Pancreas (tissue), 10 donors: ENCODE results near the gene METTL18. TPM values are rescaled to one million over a fixed set of nuclear protein-coding genes. Genes with fewer than 3 reads are reported as not detected.

Experiments used
- ATAC-seq, 4 donors: fragments of 200-7000 bp; cut with Tn5 transposase; one replicate each; pipeline versions ENCODE4 v1.8.0 to v1.9.1; 2020; ENCODE audit warnings: mild to moderate bottlenecking in 4 of 4, moderate library complexity in 4 of 4
- DNase-seq, 6 donors: peaks; one replicate each; pipeline ENCODE4 v3.0.0-alpha.2; 2020
- FAIRE-seq: peaks from 2 replicates; lab custom pipeline; 2012; peaks lifted over from hg19 to GRCh38; lab: Jason Lieb, UNC
- H3K27ac ChIP-seq, 4 donors: fragments of 200-600 bp; sonication (generic); 1 replicate in 3 of 4; 2 replicates in 1 of 4; pipeline versions ENCODE4 v1.5.0 to v1.8.0; 2020
- H3K27me3 ChIP-seq, 4 donors: fragments of 200-600 bp; one replicate each; pipeline ENCODE4 v1.8.0; 2021
- H3K36me3 ChIP-seq, 3 donors: fragments of 200-600 bp; sonication (generic) in 1 of 3; one replicate each; pipeline versions ENCODE4 v1.5.0 to v1.8.0; 2020 to 2021
- H3K4me1 ChIP-seq, 3 donors: fragments of 200-600 bp; one replicate each; pipeline ENCODE4 v1.8.0; 2021
- H3K4me3 ChIP-seq, 4 donors: fragments of 200-600 bp; sonication (generic) in 2 of 4; one replicate each; pipeline versions ENCODE4 v1.5.0 to v1.8.0; 2020 to 2021
- H3K9me3 ChIP-seq, 4 donors: fragments of 200-600 bp; one replicate each; pipeline ENCODE4 v1.8.0; 2021
- WGBS, 2 donors: extraction: QIAGEN DNeasy Blood & Tissue Kit; methylation state at CpG; one replicate each; pipeline ENCODE4 v1.1.7; 2013; 5-methylcytosine and 5-hydroxymethylcytosine counted together
- intact Hi-C, 3 donors: fragments of 100-400 bp; cut with DNase I; formaldehyde crosslinking; loops; one replicate each; pipeline versions ENCODE4 v1.11.1 to v1.14.2; 2022
- polyA plus RNA-seq, 2 donors: library from polyadenylated mRNA; stranded (reverse); fragments of 200-250 nt; gene quantifications; one replicate each; pipeline ENCODE4 v1.2.3, GENCODE V29; 2013
- total RNA-seq, 6 donors: library from RNA; stranded (reverse); fragmentation: NEBNext Ultra II Directional in 4 of 6; extraction: Animal tissue kit (Norgen Biotek cat#: 25700) in 4 of 6; gene quantifications; one replicate each; pipeline versions ENCODE4 v1.2.1 to v1.2.4, GENCODE V29; 2021 to 2023
- TF ChIP-seq, protein P1 (sequence below), 4 donors: fragments of 200-600 bp; sonication (generic) in 3 of 4; IDR thresholded peaks; one replicate each; pipeline versions ENCODE4 v1.5.0 to v1.8.0; 2021; ENCODE audit warnings: antibody characterized with exemption in 4 of 4
- donor health status: healthy with polysubstance abuse.
- donor health status: DM: no; HTN: no; CAD: no; lungs with moderate emphysema.
- donor health status: DM: no; HTN: no; CAD: no.
- donor health status: control.
- donor health status: control.
- donor health status: Bipolar disorder and iron deficiency.
- donor health status: DM: yes; HTN: yes; CAD: no.
- donor health status: DM: no; HTN: no; CAD: no.
- donor health status: DM: no; HTN: no; CAD: no.
- donor health status: DM: yes; HTN: yes; CAD: no.

METTL18 gene
- total and polyA plus RNA-seq, 8 donors, result 1.5 to 5.0 (median 3.5) TPM

DNA sequence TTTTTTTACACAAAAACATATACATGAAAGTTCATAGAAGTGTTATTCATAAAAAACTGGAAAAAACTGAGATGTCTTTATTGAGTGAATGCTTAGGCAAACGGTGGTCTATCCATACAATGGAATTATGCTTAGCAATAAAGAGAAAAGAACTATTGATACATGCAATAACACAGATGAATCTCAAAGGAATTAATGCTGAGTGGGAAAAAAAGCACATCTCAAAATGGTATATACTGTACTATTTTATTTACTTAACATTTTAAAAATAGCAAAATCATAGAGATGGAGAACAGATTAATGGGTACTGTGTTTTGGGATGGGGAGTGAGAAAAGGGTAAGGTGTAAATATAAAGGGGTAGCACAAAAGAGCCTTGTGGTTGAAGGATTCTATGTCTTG lies 29.8 kb downstream of the METTL18 start:
- Histone ChIP-seq H3K36me3 (no peaks in the 10 kb centered on the region), H3K27me3 (no peaks in the 10 kb centered on the region), H3K9me3 (no peaks in the 10 kb centered on the region), H3K4me1 (no peaks in the 10 kb centered on the region), H3K4me3 (no peak overlapping the region), H3K27ac (no peak overlapping the region)
- FAIRE-seq (no peak), DNase-seq (no peak), ATAC-seq (no peak)
- WGBS, 2 donors, result 34 to 45% methylated on average over 1 of the region's 1 CpG
- TF ChIP-seq, protein P1, sequence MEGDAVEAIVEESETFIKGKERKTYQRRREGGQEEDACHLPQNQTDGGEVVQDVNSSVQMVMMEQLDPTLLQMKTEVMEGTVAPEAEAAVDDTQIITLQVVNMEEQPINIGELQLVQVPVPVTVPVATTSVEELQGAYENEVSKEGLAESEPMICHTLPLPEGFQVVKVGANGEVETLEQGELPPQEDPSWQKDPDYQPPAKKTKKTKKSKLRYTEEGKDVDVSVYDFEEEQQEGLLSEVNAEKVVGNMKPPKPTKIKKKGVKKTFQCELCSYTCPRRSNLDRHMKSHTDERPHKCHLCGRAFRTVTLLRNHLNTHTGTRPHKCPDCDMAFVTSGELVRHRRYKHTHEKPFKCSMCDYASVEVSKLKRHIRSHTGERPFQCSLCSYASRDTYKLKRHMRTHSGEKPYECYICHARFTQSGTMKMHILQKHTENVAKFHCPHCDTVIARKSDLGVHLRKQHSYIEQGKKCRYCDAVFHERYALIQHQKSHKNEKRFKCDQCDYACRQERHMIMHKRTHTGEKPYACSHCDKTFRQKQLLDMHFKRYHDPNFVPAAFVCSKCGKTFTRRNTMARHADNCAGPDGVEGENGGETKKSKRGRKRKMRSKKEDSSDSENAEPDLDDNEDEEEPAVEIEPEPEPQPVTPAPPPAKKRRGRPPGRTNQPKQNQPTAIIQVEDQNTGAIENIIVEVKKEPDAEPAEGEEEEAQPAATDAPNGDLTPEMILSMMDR (IDR thresholded peaks at IDR 0.05), result no peak
- intact Hi-C loops, result no loop called here

DNA sequence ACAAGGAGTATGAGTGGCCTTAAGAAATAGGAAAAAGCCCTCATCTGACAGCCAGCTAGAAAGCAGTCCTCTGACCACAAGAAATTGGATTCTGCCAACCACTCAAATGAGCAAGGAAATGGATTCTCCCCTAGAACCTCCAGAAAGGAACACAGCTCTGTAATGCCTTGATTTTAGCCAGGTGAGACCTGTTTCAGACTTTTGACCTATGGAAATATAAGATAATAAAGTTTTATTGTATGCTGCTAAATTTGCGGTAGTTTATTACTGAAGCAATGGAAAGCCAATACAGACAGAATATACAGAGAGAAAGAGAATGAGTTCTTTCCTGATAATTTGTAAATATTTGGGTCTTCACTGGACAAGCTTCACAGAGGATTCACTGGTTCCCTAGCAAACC lies 32.0 kb downstream of the METTL18 start:
- no peak overlapping the region for H3K27ac ChIP-seq
- FAIRE-seq (no peak), ATAC-seq (no peak), DNase-seq (no peak)
- H3K27me3 ChIP-seq, result no peaks in the 10 kb centered on the region
- intact Hi-C loops, result no loop called here
- TF ChIP-seq, protein P1 (IDR thresholded peaks at IDR 0.05), result no peak
- WGBS, 2 donors, result 91 to 95% methylated on average over 1 of the region's 1 CpG
- H3K4me3 ChIP-seq, result no peak overlapping the region
- no peaks in the 10 kb centered on the region for H3K9me3 ChIP-seq
- no peaks in the 10 kb centered on the region for H3K36me3 ChIP-seq
- no peaks in the 10 kb centered on the region for H3K4me1 ChIP-seq

DNA sequence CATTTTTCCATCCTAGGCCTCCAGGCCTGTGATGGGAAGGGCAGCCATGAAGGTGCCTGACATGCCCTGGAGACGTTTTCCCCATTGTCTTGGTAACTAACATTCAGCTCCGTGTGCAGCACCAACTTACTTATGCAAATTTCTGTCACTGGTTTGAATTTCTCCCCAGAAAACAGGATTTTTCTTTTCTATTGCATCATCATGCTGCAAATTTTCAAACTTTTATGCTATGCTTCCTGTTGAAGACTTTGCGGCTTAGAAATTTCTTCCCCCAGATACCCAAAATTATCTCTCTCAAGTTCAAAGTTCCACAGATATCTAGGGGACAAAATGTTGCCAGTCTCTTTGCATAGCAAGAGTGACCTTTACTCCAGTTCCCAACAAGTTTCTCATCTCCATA lies 35.7 kb downstream of the METTL18 start:
- no peaks in the 10 kb centered on the region for H3K36me3 ChIP-seq
- DNase-seq, result no peak
- H3K27me3 ChIP-seq, result no peaks in the 10 kb centered on the region
- H3K4me3 ChIP-seq, result no peak overlapping the region
- intact Hi-C loops, result no loop called here
- no peak for FAIRE-seq
- TF ChIP-seq, protein P1 (IDR thresholded peaks at IDR 0.05), result no peak
- no peak for ATAC-seq
- no peaks in the 10 kb centered on the region for H3K9me3 ChIP-seq
- WGBS, 2 donors, result 67 to 77% methylated on average over 3 of the region's 3 CpGs
- no peak overlapping the region for H3K27ac ChIP-seq
- no peaks in the 10 kb centered on the region for H3K4me1 ChIP-seq

DNA sequence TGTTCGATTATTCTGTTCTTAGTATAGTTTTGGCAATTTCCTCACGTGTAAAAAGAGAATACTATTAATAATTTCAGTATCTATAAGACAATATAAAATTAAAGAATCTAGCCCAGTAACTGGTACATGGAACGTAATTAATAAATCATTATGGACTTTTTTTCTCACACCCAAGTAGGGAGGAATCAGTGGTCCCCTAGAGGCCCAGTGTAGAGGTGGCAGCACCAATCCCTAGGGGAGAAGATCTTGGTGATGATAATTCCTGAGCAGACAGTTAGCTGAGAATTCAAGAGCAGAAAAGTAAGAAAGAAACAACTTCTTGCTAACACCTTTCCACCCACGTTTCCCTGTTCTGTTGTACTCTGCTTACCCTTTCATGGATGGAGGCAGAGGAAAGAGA lies 41.2 kb downstream of the METTL18 start:
- Histone ChIP-seq H3K4me3 (no peak overlapping the region), H3K27ac (no peak overlapping the region), H3K36me3 (no peaks in the 10 kb centered on the region), H3K27me3 (no peaks in the 10 kb centered on the region), H3K4me1 (no peaks in the 10 kb centered on the region), H3K9me3 (no peaks in the 10 kb centered on the region)
- no peak for DNase-seq
- 38 to 43% methylated on average over 4 of the region's 4 CpGs for WGBS, 2 donors
- intact Hi-C loops, result no loop called here
- FAIRE-seq, result no peak
- ATAC-seq, result no peak
- TF ChIP-seq, protein P1 (IDR thresholded peaks at IDR 0.05), result no peak

DNA sequence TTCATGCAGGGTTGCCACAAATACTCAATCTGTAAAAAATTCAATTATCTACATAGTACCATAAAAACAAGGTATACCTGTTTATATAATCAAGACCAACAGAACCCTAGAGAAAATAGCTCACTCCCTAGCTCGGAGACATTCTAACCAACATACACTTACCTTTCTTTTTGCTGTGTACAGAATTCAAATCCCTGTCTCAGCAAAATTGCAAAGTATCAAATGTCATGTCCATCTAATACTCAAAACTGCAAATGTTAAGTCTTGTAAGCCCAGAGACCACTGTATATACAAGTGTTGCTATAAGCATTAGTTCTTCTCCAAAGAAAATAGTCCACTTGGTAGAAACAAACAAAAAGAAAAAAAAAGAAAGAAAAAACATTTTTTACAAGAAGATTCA lies 44.7 kb downstream of the METTL18 start:
- TF ChIP-seq, protein P1 (IDR thresholded peaks at IDR 0.05), result no peak
- H3K9me3 ChIP-seq, result no peaks in the 10 kb centered on the region
- WGBS, 2 donors, result 42 to 43% methylated on average over 1 of the region's 1 CpG
- no peaks in the 10 kb centered on the region for H3K4me1 ChIP-seq
- H3K27me3 ChIP-seq, result no peaks in the 10 kb centered on the region
- H3K4me3 ChIP-seq, result no peak overlapping the region
- FAIRE-seq (no peak), ATAC-seq (no peak), DNase-seq (no peak)
- intact Hi-C loops, result no loop called here
- no peak overlapping the region for H3K27ac ChIP-seq
- H3K36me3 ChIP-seq, result no peaks in the 10 kb centered on the region
